ENCODE results near the gene COL7A1. TPM values are rescaled to one million over a fixed set of nuclear protein-coding genes. Genes with fewer than 3 reads are reported as not detected.

COL7A1 gene
- total and polyA plus RNA-seq, 2 of the 8 experiments (the other 6 are each of a cell fraction or from before 2014, with no cell fraction given), result 10.7 to 13.9 TPM

GRCh38 chr3:48631516-48632448 lies 36.7 kb upstream of the COL7A1 start:
- no peak overlapping the region for H2AFZ ChIP-seq (ENCODE audit: low read length)
- H2BK20ac ChIP-seq (ENCODE audit: low read length), result no peak overlapping the region
- ChIA-PET POLR2A (ENCODE audit: partially characterized antibody) (interaction anchor here (1.0 to 6.5 kb wide), 5 partner anchors 8 to 287 kb away, joined by 3 to 71 read pairs (median 3); partner anchors contain the start of genes ARIH2 and TMEM89), CTCF (ENCODE audit: partially characterized antibody) (interaction anchor here (0.9 to 5.8 kb wide), 5 partner anchors 11 to 72 kb away, joined by 3 to 45 read pairs (median 3); partner anchors contain the start of genes NCKIPSD, PFKFB4 and TMEM89)
- H3K4me2 ChIP-seq (ENCODE audit: insufficient read depth in 1 of 2, low read depth in 2 of 2, low read length in 2 of 2), result no peak overlapping the region
- no peak overlapping the region for H2BK5ac ChIP-seq (ENCODE audit: low read depth, low read length)
- no peaks in the 10 kb centered on the region; a peak in 1 of 7 replicates for H3K27me3 ChIP-seq (replicated peaks in 1 of 4; ENCODE audit: control insufficient read depth in 3 of 4, extremely low read depth in 1 of 4, insufficient read depth in 3 of 4, low read length in 3 of 4)
- no peak overlapping the region for H3K9ac ChIP-seq (replicated peaks in 1 of 4; ENCODE audit: extremely low read depth in 1 of 4, low read depth in 3 of 4, low read length in 3 of 4)
- no peak overlapping the region for H4K8ac ChIP-seq (ENCODE audit: extremely low read depth, insufficient read depth, low read length)
- TF ChIP-seq, protein P1, sequence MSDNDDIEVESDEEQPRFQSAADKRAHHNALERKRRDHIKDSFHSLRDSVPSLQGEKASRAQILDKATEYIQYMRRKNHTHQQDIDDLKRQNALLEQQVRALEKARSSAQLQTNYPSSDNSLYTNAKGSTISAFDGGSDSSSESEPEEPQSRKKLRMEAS (IDR thresholded peaks at IDR 0.05), result no peak
- TF ChIP-seq ASH2L (IDR thresholded peaks at IDR 0.05; ENCODE audit: low read length) (no peak), YY1 (IDR thresholded peaks at IDR 0.05; ENCODE audit: low read depth, low read length) (no peak), POU5F1 (IDR thresholded peaks at IDR 0.05; ENCODE audit: low read depth, low read length) (no peak), RBBP5 (IDR thresholded peaks at IDR 0.05; ENCODE audit: borderline replicate concordance, low read depth, low read length) (no peak), BRCA1 (IDR thresholded peaks at IDR 0.05; ENCODE audit: low read depth, low read length) (no peak), BACH1 (IDR thresholded peaks at IDR 0.05; ENCODE audit: low read length) (no peak)
- H3K4me1 ChIP-seq (replicated peaks in 1 of 4; ENCODE audit: control insufficient read depth in 3 of 4, insufficient read depth in 4 of 4, low read length in 3 of 4), result peaks cover 3 to 6% (median 5%) of the 10 kb centered on the region in 4 experiments
- no peak overlapping the region for H2BK15ac ChIP-seq (ENCODE audit: low read length)
- no peak overlapping the region for H2BK120ac ChIP-seq (replicated peaks; ENCODE audit: low read depth, low read length)
- H3K4ac ChIP-seq (replicated peaks; ENCODE audit: insufficient read length, low read depth, low read length), result no peak overlapping the region
- no peak overlapping the region for H3K14ac ChIP-seq (ENCODE audit: insufficient read length)
- no peak overlapping the region for H4K91ac ChIP-seq (replicated peaks; ENCODE audit: insufficient read length, low read length)
- peaks cover 4% of the 10 kb centered on the region; the same call in 1 of the 2 replicates for H3K23me2 ChIP-seq (ENCODE audit: low read depth, low read length)
- no peak overlapping the region for H3K56ac ChIP-seq (replicated peaks; ENCODE audit: insufficient read length, low read depth, low read length)
- no peaks in the 10 kb centered on the region for H3K9me3 ChIP-seq (ENCODE audit: insufficient read depth in 2 of 2, low read depth in 1 of 2, low read length in 1 of 2)
- peaks cover 0 to 9% of the 10 kb centered on the region in 2 experiments; a peak in 1 of 4 replicates for H3K79me2 ChIP-seq (ENCODE audit: control insufficient read depth in 1 of 2, insufficient read depth in 2 of 2, low read length in 2 of 2)
- FAIRE-seq (no peak), DNase-seq (ENCODE audit: low read depth in 1 of 2, low spot score in 2 of 2) (no peak)
- no peak overlapping the region for H2BK12ac ChIP-seq (ENCODE audit: low read depth, low read length)
- peaks cover 6 to 29% of the 10 kb centered on the region in 2 experiments for H4K20me1 ChIP-seq (replicated peaks in 1 of 2; ENCODE audit: control insufficient read depth in 1 of 2, insufficient read depth in 2 of 2, low read length in 2 of 2)
- H3K23ac ChIP-seq (ENCODE audit: insufficient read length), result no peak overlapping the region
- WGBS, 2 experiments (ENCODE audit: extremely low coverage in 1 of 2, insufficient coverage in 1 of 2, insufficient read length in 1 of 2, insufficient replicate concordance in 2 of 2, low coverage in 1 of 2, low lambda C conversion rate in 2 of 2, missing lambda C conversion rate in 1 of 2), result 96% methylated on average over 21 of the region's 22 CpGs; no CpG with 5 or more reads in 1 of the 2 experiments
- no peak overlapping the region for H3K18ac ChIP-seq (ENCODE audit: extremely low read depth, low read length)
- H4K5ac ChIP-seq (ENCODE audit: insufficient read length, low read depth, low read length), result no peak overlapping the region
- peaks cover 20 to 43% (median 34%) of the 10 kb centered on the region in 4 experiments for H3K36me3 ChIP-seq (ENCODE audit: control insufficient read depth in 2 of 4, insufficient read depth in 4 of 4, low read length in 3 of 4)
- H2AK5ac ChIP-seq (ENCODE audit: low read depth, low read length), result no peak overlapping the region
- H3K27ac ChIP-seq (ENCODE audit: low read depth, low read length), result no peak overlapping the region
- peaks cover 7% of the 10 kb centered on the region for H3K79me1 ChIP-seq (ENCODE audit: low read depth, low read length)
- H3K4me3 ChIP-seq (ENCODE audit: extremely low read depth in 1 of 4, insufficient read depth in 2 of 4, low read depth in 3 of 4, low read length in 4 of 4), result no peak overlapping the region

Measured in H1 (cell line).